Measurements from ENCODE around the gene RSPH6A. TPM values are rescaled to one million over a fixed set of nuclear protein-coding genes. Genes with fewer than 3 reads are reported as not detected.

Gene RSPH6A
- total and polyA plus RNA-seq, 2 of the 13 experiments (the other 11 are each of a cell fraction or from before 2014, with no cell fraction given): 0.07 TPM; not detected in 1

GRCh38 chr19:45863840-45864628 lies 48.9 kb upstream of the RSPH6A start, which contains the start of gene FOXA3 (continued):
- TF ChIP-seq HNF4G (IDR thresholded peaks at IDR 0.05; ENCODE audit: borderline replicate concordance, low read depth, low read length) (0 out of 2 replicates have a peak, but pooled peaks have one; percentile 23), HNF4G (CRISPR knock-in tag; IDR thresholded peaks at IDR 0.05; ENCODE audit: borderline replicate concordance, low read depth) (no peak), WIZ (CRISPR knock-in tag; IDR thresholded peaks at IDR 0.05) (no peak), FOXM1 (CRISPR knock-in tag; IDR thresholded peaks at IDR 0.05) (no peak), CBX2 (IDR thresholded peaks at IDR 0.05; ENCODE audit: low read depth, low read length) (no peak), CBX2 (CRISPR knock-in tag; IDR thresholded peaks at IDR 0.05; ENCODE audit: low read depth) (no peak), SAFB2 (CRISPR knock-in tag; IDR thresholded peaks at IDR 0.05; ENCODE audit: borderline replicate concordance, low read depth) (peak; percentile 86; the same call in 1 of the 2 replicates), SALL2 (CRISPR knock-in tag; IDR thresholded peaks at IDR 0.05) (peak; percentile 56), HINFP (CRISPR knock-in tag; IDR thresholded peaks at IDR 0.05; ENCODE audit: low read depth) (no peak; the same call in 1 of the 2 replicates), HMGA1 (CRISPR knock-in tag; conservative IDR thresholded peaks at IDR 0.05) (no peak), STAT5B (CRISPR knock-in tag; IDR thresholded peaks at IDR 0.05) (no peak), ARNT2 (CRISPR knock-in tag; IDR thresholded peaks at IDR 0.05; ENCODE audit: low read depth) (no peak), GATA4 (IDR thresholded peaks at IDR 0.05; ENCODE audit: borderline replicate concordance, low read depth) (0 out of 2 replicates have a peak, but pooled peaks have one; percentile 55), FLYWCH1 (CRISPR knock-in tag; IDR thresholded peaks at IDR 0.05) (no peak), ZNF160 (CRISPR knock-in tag; IDR thresholded peaks at IDR 0.05) (no peak; the same call in 1 of the 2 replicates), ZNF292 (CRISPR knock-in tag; IDR thresholded peaks at IDR 0.05; ENCODE audit: borderline replicate concordance, low read depth) (no peak), TBL1XR1 (IDR thresholded peaks at IDR 0.05; ENCODE audit: borderline replicate concordance, low read length, partially characterized antibody) (peak; percentile 49), BRD4 (CRISPR knock-in tag; IDR thresholded peaks at IDR 0.05) (0 out of 2 replicates have a peak, but pooled peaks have one; percentile 35), ONECUT2 (CRISPR knock-in tag; IDR thresholded peaks at IDR 0.05) (no peak), NR3C1 (CRISPR knock-in tag; IDR thresholded peaks at IDR 0.05) (no peak), ZNF230 (CRISPR knock-in tag; IDR thresholded peaks at IDR 0.05) (no peak; the same call in 1 of the 2 replicates), ZNF609 (CRISPR knock-in tag; IDR thresholded peaks at IDR 0.05; ENCODE audit: borderline replicate concordance) (no peak)
- TF ChIP-seq, protein P1, sequence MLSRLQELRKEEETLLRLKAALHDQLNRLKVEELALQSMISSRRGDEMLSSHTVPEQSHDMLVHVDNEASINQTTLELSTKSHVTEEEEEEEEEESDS (CRISPR knock-in tag; IDR thresholded peaks at IDR 0.05; ENCODE audit: borderline replicate concordance): no peak
- TF ChIP-seq, protein P2, sequence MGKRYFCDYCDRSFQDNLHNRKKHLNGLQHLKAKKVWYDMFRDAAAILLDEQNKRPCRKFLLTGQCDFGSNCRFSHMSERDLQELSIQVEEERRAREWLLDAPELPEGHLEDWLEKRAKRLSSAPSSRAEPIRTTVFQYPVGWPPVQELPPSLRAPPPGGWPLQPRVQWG (CRISPR knock-in tag; IDR thresholded peaks at IDR 0.05; ENCODE audit: borderline replicate concordance, low read depth): no peak

Data from HepG2 (cell line).